ENCODE results near the gene DNAJC3. TPM values are rescaled to one million over a fixed set of nuclear protein-coding genes. Genes with fewer than 3 reads are reported as not detected.

The DNAJC3 gene, protein sequence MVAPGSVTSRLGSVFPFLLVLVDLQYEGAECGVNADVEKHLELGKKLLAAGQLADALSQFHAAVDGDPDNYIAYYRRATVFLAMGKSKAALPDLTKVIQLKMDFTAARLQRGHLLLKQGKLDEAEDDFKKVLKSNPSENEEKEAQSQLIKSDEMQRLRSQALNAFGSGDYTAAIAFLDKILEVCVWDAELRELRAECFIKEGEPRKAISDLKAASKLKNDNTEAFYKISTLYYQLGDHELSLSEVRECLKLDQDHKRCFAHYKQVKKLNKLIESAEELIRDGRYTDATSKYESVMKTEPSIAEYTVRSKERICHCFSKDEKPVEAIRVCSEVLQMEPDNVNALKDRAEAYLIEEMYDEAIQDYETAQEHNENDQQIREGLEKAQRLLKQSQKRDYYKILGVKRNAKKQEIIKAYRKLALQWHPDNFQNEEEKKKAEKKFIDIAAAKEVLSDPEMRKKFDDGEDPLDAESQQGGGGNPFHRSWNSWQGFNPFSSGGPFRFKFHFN
- 8.4 and 25.2 TPM in 2 replicates for total RNA-seq (2011; cell fraction: chromatin; rRNA removed; ENCODE audit: low replicate concordance)
- total RNA-seq (2011; cell fraction: nucleolus; rRNA removed) = 8.8 and 12.2 TPM in 2 replicates
- 20.0 and 28.6 TPM in 2 replicates for total RNA-seq (2011; cell fraction: nucleoplasm; rRNA removed)
- total RNA-seq (2014; rRNA removed) = 10.3 and 10.4 TPM in 2 replicates
- total RNA-seq (2014; rRNA removed; fragmentation: Illumina TruSeq; extraction: Trizol) = 21.8 and 22.9 TPM in 2 replicates
- total RNA-seq (2015; rRNA removed; fragmentation: Illumina TruSeq; extraction: Trizol) = 20.2 and 21.3 TPM in 2 replicates
- 14.4 and 14.6 TPM in 2 replicates for total RNA-seq (2021)
- polyA plus RNA-seq (2011; rRNA removed) = 8.8 and 9.7 TPM in 2 replicates
- 2.3 and 5.6 TPM in 2 replicates for polyA plus RNA-seq (2011; cell fraction: cytosol; rRNA removed)
- 2.2 and 4.2 TPM in 2 replicates for polyA plus RNA-seq (2011; cell fraction: nucleus; rRNA removed)
- 8.9 and 12.8 TPM in 2 replicates for polyA plus RNA-seq (2012)
- 8.1 and 10.4 TPM in 2 replicates for polyA plus RNA-seq (2014; fragmentation: Illumina TruSeq; extraction: Trizol)
- polyA plus RNA-seq (2014; fragmentation: Nextera tagmentation; extraction: Ambion mirVana) = 10 to 100 TPM in 1 of 2 experiments, 1 to 10 TPM in 1; 8.2 to 12.0 TPM
- 7.5 and 7.8 TPM in 2 replicates for polyA plus RNA-seq (2014; rRNA removed)
- polyA minus RNA-seq (2011; rRNA and poly(A)+ RNA removed) = 26.4 and 32.0 TPM in 2 replicates
- polyA minus RNA-seq (2011; cell fraction: cytosol; rRNA and poly(A)+ RNA removed) = 10.3 and 10.6 TPM in 2 replicates
- 4.7 and 8.0 TPM in 2 replicates for polyA minus RNA-seq (2011; cell fraction: nucleus; rRNA and poly(A)+ RNA removed)
- Bru-seq, nascent RNA = percentile 81 among the genes with signal in this experiment
- percentile 83 among the genes with signal in this experiment for BruChase-seq, experiment 1, labeled RNA remaining after a 2-hour chase
- percentile 85 among the genes with signal in this experiment for BruChase-seq, experiment 2, labeled RNA remaining after a 6-hour chase
- long read RNA-seq, experiment 1, full-length matches to known transcripts = 47 of 88 reads
- long read RNA-seq, experiment 1, partial matches to known transcripts = 9 of 88 reads
- long read RNA-seq, experiment 1, other reads (novel, unspliced or antisense) = 32 of 88 reads
- long read RNA-seq, experiment 2, partial matches to known transcripts = 0 of 5 reads
- long read RNA-seq, experiment 2, other reads (novel, unspliced or antisense) = 5 of 5 reads
- long read RNA-seq, experiment 3, full-length matches to known transcripts = 2 of 27 reads
- long read RNA-seq, experiment 3, partial matches to known transcripts = 12 of 27 reads
- long read RNA-seq, experiment 3, other reads (novel, unspliced or antisense) = 13 of 27 reads

DNA sequence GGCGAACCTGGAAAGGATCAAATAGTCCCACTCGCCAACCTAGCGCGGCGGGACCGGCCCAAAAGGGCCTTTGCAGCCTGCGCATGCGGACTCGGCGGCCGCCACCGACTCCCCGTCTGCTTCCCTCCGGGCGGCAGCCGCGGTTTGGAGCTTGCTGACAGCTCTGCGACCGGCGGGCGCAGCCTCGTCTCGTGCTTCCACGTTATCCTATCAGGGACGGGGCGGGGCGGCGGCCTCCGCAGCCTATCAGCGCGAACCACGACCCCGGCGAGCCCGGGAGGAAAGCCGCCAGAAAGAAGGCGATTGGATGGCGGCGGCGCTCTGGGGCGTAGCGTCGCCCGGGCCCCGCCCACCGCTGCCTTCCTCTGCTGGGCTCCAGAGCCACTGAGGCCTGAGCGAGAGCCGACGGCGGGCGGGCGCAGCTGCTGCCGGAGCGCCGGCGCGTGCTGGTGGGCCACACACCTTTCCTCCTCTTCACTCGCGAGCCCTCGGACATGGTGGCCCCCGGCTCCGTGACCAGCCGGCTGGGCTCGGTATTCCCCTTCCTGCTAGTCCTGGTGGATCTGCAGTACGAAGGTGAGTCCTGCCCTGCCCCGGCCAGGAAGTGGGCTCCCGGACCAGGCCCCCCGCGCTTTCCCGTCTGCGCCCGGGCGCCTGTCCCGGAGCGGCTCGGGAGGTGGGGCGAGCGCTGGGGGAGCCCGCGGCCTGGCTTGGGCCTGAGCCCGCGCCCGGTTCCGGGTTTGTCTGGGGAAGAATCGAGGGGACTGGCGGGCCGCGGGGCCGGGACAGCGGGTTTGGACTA is at the start of gene DNAJC3:
Gene DNAJC3, plus strand, starts transcription at position 378 of the 802 bp plus-strand sequence. Its CDS starts 117 bp downstream, at position 495.
- ChIA-PET POLR2A (interaction anchor here (0.6 to 1.0 kb wide), 4 partner anchors 16 to 1310 kb away, joined by 3 to 5 read pairs (median 4); no protein-coding TSS in a partner anchor), CTCF (ENCODE audit: low intra/inter-chr PET ratio) (no interaction called here)
- FAIRE-seq (peak; percentile 90), ATAC-seq (peak; percentile 95), DNase-seq (ENCODE audit: extremely low read depth in 1 of 4, low spot score in 3 of 4) (peak; percentile 94 to 97 (median 95))
- Histone ChIP-seq H3K9me1 (ENCODE audit: control insufficient read depth, insufficient read depth, low read length) (no peaks in the 10 kb centered on the region), H3K9ac (ENCODE audit: insufficient read depth in 1 of 2, low read depth in 2 of 2, low read length in 2 of 2) (peak within 1 kb of the TSS; percentile 94 to 99), H3K4me1 (replicated peaks in 1 of 2; ENCODE audit: control insufficient read depth in 2 of 2, insufficient read depth in 2 of 2, low read length in 2 of 2) (peaks cover 0 to 6% of the 10 kb centered on the region in 2 experiments; a peak in 3 of 5 replicates), H3K27me3 (ENCODE audit: control insufficient read depth in 2 of 2, insufficient read depth in 2 of 2, low read length in 2 of 2) (no peaks in the 10 kb centered on the region), H4K20me1 (replicated peaks; ENCODE audit: control insufficient read depth, insufficient read depth, low read length) (no peaks in the 10 kb centered on the region), H3K4me2 (ENCODE audit: insufficient read depth, low read length) (peak within 1 kb of the TSS; percentile 91), H3K79me2 (ENCODE audit: control insufficient read depth, insufficient read depth, low read length) (peaks cover 68% of the 10 kb centered on the region), H3K27ac (ENCODE audit: extremely low read depth, low read depth, low read length) (peak within 1 kb of the TSS; percentile 96), H2AFZ (ENCODE audit: low read depth, low read length) (peak within 1 kb of the TSS; percentile 88), H3K36me3 (ENCODE audit: control insufficient read depth, insufficient read depth, low read length) (0 out of 3 replicates have a peak, but pooled peaks cover 3% of the 10 kb centered on the region), H3K4me3 (peak within 1 kb of the TSS; percentile 67), H3K9me3 (replicated peaks; ENCODE audit: control insufficient read depth, insufficient read depth, low read depth, low read length) (no peaks in the 10 kb centered on the region; the same call in 1 of the 2 replicates)
- in situ Hi-C loops (cut with MboI) (no loop called here), intact Hi-C loops (cut with micrococcal nuclease) (loop anchor here (2.0 to 10.0 kb wide), 2 partner anchors 80 to 1758 kb away; partner anchors contain the start of gene RAP2A)
- BruUV-seq (replicated peaks) = no TSS peak
- under 1% methylated on average over 33 of the region's 90 CpGs for WGBS (ENCODE audit: insufficient coverage, low coverage, missing lambda C conversion rate)
- TF ChIP-seq PHF21A (IDR thresholded peaks at IDR 0.05; ENCODE audit: borderline replicate concordance, low read depth) (0 out of 2 replicates have a peak, but pooled peaks have one; percentile 28), FOXP1 (CRISPR knock-in tag; IDR thresholded peaks at IDR 0.05) (0 out of 2 replicates have a peak, but pooled peaks have one; percentile 24), IFI16 (CRISPR knock-in tag; IDR thresholded peaks at IDR 0.05) (no peak), ZEB2 (IDR thresholded peaks at IDR 0.05) (no peak), ATF1 (CRISPR knock-in tag; IDR thresholded peaks at IDR 0.05) (no peak), ATF1 (tag; IDR thresholded peaks at IDR 0.05) (peak; percentile 86), ADNP (tag; IDR thresholded peaks at IDR 0.05) (no peak)
- TF ChIP-seq, protein P1, sequence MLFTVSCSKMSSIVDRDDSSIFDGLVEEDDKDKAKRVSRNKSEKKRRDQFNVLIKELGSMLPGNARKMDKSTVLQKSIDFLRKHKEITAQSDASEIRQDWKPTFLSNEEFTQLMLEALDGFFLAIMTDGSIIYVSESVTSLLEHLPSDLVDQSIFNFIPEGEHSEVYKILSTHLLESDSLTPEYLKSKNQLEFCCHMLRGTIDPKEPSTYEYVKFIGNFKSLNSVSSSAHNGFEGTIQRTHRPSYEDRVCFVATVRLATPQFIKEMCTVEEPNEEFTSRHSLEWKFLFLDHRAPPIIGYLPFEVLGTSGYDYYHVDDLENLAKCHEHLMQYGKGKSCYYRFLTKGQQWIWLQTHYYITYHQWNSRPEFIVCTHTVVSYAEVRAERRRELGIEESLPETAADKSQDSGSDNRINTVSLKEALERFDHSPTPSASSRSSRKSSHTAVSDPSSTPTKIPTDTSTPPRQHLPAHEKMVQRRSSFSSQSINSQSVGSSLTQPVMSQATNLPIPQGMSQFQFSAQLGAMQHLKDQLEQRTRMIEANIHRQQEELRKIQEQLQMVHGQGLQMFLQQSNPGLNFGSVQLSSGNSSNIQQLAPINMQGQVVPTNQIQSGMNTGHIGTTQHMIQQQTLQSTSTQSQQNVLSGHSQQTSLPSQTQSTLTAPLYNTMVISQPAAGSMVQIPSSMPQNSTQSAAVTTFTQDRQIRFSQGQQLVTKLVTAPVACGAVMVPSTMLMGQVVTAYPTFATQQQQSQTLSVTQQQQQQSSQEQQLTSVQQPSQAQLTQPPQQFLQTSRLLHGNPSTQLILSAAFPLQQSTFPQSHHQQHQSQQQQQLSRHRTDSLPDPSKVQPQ (CRISPR knock-in tag; IDR thresholded peaks at IDR 0.05; ENCODE audit: borderline replicate concordance) = no peak
- TF ChIP-seq, protein P2, sequence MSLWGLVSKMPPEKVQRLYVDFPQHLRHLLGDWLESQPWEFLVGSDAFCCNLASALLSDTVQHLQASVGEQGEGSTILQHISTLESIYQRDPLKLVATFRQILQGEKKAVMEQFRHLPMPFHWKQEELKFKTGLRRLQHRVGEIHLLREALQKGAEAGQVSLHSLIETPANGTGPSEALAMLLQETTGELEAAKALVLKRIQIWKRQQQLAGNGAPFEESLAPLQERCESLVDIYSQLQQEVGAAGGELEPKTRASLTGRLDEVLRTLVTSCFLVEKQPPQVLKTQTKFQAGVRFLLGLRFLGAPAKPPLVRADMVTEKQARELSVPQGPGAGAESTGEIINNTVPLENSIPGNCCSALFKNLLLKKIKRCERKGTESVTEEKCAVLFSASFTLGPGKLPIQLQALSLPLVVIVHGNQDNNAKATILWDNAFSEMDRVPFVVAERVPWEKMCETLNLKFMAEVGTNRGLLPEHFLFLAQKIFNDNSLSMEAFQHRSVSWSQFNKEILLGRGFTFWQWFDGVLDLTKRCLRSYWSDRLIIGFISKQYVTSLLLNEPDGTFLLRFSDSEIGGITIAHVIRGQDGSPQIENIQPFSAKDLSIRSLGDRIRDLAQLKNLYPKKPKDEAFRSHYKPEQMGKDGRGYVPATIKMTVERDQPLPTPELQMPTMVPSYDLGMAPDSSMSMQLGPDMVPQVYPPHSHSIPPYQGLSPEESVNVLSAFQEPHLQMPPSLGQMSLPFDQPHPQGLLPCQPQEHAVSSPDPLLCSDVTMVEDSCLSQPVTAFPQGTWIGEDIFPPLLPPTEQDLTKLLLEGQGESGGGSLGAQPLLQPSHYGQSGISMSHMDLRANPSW (CRISPR knock-in tag; IDR thresholded peaks at IDR 0.05) = no peak

All from K562 (cell line).